AG04449 (cell line): ENCODE measurements around the gene IKZF1.

Experiments used
- CTCF ChIA-PET: fragments of 350-600 bp; formaldehyde crosslinking; extraction: SDS; loops from one replicate; lab custom pipeline; 2021; ENCODE audit warnings: antibody characterized with exemption; lab: Yijun Ruan, JAX
- POLR2A ChIA-PET: fragments of 400-600, 350-600 bp; formaldehyde crosslinking; extraction: SDS; loops from one replicate; lab custom pipeline; 2020; ENCODE audit warnings: antibody characterized with exemption, inconsistent platforms; lab: Yijun Ruan, JAX
- DNase-seq: peaks from one replicate; pipeline ENCODE4 v3.0.0-alpha.2; 2010; ENCODE audit warnings: low read depth, low spot score
- H3K4me3 ChIP-seq: 2 replicates; pipeline ENCODE4 v1.5.1; 2011; ENCODE audit warnings: low read depth, mild to moderate bottlenecking, control low read depth, low read length
- CTCF ChIP-seq: IDR thresholded peaks from one replicate; pipeline ENCODE4 v1.5.1; 2011; ENCODE audit warnings: mild to moderate bottlenecking, moderate library complexity, low read length, control low read depth, inconsistent platforms; ENCODE audit not compliant: insufficient read depth; ENCODE audit errors: missing control alignments

The IKZF1 gene

GRCh38 chr7:50281680-50282445 lies 22.7 kb upstream of the IKZF1 start:
- no peak for DNase-seq
- no peak for TF ChIP-seq CTCF
- no peak overlapping the region for H3K4me3 ChIP-seq
- ChIA-PET CTCF (no interaction called here), POLR2A (no interaction called here)

DNA sequence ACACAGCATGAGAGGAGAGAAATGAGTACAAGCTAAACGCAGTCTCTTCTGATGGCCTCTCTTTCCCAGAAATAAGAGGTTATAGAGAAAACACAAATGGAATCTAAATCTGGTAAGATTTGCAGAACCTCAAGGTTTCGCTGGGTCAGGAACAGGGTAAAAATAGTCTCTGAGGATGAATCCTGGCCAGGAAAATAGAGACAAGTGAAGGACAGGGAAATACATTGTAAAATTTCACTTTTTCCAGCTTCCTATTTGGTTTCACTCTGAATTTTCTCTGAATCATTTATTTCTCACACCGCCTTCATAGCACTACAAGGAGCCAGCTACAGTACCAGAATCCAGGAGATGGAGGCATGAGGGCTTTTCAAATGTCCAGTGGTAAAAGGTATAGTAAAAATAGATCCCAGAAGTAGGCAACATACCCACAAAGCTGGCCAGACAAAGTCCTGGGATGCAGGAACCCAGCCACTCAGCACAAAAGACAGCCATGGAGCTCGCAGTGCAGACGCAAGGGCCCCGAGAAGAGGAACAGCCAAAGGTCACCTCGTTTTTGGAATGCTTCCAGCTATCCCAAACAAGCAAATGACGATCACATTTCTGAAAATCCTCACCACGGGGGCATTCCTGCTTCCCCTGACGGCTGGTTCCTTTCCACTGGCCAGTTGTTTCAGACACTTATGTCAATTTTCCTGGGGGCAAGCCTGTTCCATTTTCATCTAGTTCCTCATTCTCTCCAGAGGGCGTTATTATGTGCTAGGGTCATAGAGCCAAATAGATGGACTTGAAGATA lies 21.5 kb upstream of the IKZF1 start:
- no peak for DNase-seq
- no peak for TF ChIP-seq CTCF
- H3K4me3 ChIP-seq = no peak overlapping the region
- POLR2A ChIA-PET = no interaction called here
- CTCF ChIA-PET = no interaction called here

DNA sequence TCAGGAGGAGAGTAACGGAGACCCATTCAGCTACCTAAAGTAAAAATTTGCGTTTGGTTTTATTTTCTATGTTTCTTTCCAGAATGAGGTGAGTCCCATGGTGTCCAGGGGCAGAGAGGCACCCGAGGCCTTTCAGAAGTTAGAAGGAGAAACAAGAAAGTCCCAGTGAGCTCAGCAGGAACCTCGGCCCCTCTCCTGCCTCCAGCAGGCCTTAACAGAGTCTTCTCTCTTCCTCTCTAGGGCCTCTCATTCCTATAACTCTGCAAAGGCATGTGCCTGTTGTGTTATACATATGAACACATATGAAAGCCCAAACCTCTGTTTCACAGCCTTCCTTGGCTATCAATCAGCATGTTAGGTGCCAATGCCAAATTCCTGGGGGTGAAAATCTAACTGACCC lies 20.8 kb upstream of the IKZF1 start:
- CTCF ChIA-PET = no interaction called here
- no peak for TF ChIP-seq CTCF

DNA sequence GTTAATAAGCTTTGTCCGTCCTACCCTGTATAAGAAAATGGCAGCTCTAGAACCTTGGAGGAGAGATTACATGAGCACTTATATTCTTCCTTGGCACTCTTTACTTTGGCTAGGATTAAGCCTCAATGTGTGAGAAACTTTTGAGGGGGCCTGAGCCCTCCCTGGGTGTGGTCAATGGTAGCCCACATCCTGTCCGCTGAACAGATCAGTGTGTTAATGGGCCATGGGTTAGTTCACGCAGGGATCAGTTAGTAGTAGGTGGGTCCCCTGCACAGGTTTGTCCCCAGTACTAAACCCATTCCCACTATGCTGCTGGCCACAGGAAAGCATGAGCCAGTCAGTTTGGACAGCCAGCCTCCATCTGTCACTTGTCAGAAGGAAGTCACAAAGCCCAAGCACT lies 20.2 kb upstream of the IKZF1 start:
- ChIA-PET CTCF (no interaction called here), POLR2A (no interaction called here)
- H3K4me3 ChIP-seq = no peak overlapping the region
- DNase-seq = no peak
- TF ChIP-seq CTCF = no peak

More for the DNA sequence above, 20.8 kb upstream of the IKZF1 start:
- no peak for DNase-seq
- H3K4me3 ChIP-seq = no peak overlapping the region
- POLR2A ChIA-PET = no interaction called here

DNA sequence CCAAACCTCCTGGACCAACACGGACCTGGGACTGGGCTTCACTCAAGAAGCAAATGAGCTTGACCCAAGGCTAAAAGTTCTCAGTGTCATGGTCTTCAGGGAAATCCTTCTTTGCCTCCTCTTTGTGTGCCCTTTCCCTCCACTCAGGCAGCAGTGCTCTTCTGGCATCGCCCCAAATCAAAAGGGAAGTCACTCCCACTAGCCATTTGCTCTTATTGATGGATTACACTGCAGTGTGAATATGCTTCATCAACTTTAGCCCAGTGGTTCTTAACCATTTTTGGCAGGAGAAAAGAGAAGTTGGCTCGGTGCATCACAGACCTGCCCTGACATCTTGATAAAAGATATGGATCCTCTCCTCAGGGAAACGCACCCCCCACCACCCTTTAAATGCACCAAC lies 19.2 kb upstream of the IKZF1 start:
- no peak for DNase-seq
- H3K4me3 ChIP-seq = no peak overlapping the region
- ChIA-PET POLR2A (no interaction called here), CTCF (no interaction called here)
- no peak for TF ChIP-seq CTCF

DNA sequence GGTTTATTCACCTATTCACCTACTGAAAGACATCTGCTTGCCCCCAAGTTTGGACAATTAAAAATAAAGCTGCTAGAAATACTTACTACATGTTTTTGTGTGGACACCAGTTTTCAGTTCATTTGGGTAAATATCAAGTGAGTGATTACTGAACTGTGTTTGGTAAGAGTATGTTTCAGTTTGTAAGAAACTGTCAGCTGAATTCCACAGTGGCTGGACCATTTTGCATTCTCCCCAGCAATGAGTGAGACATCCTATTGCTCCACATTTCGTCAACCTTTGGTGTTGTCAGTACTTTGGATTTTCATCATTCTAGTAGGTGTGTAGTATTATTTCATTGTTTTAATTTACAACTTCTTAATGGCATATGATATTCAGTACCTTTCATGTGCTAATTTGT lies 17.4 kb upstream of the IKZF1 start:
- no peak for DNase-seq
- POLR2A ChIA-PET = no interaction called here
- no peak for TF ChIP-seq CTCF
- CTCF ChIA-PET = no interaction called here
- no peak overlapping the region for H3K4me3 ChIP-seq
